Medulla oblongata (tissue), 1 donor: ENCODE data around the gene RNU1-3.
"Not testable (repeated sequence)": the region's sequence is repeated elsewhere in the genome, so short reads cannot be mapped to it uniquely, and the experiment has no call there.

Source experiments
- DNase-seq: peaks from one replicate; pipeline ENCODE4 v3.0.0-alpha.2; 2015; ENCODE audit errors: extremely low spot score

Gene RNU1-3

DNA sequence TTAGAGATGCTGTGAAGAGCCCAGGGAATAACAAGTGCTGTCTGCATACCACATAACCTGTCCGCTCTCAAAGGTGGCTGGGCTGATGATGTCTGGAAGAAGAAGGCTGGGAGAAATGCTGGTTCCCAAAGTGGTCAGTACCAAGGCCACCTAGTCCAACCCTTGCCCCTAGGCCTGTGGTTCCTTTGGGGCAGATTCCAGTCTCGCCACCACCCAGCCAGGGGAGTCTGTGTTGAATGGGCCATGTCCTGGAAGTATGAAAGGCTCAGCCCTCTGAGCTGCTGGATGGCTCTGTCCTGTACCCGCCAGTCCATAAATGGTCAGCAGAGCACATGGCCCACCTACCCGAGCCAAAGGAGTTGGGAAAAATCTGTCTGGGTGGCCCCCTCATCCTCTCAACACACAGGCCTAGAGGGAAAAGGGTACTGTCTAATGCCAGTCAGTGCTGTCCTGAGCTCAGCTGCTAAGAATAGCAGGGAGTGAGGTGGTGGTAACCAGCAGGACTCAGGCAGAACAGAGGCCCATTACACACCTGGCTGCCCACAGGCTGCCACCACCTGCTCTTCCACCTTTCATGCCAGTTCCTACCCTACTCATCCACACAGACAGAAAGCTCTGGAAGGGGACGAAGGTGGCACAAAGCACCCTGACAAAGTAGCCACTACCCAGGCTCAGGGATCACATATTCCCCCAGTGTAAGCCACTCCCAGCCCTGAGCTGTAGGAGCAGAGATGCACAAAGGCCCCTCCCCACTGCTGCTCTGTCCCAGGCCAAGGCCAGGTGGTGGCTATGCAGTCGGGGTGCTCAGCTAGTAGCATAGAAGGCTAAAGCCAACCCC lies 28.6 kb downstream of the RNU1-3 start:
- DNase-seq = not testable (repeated sequence)

DNA sequence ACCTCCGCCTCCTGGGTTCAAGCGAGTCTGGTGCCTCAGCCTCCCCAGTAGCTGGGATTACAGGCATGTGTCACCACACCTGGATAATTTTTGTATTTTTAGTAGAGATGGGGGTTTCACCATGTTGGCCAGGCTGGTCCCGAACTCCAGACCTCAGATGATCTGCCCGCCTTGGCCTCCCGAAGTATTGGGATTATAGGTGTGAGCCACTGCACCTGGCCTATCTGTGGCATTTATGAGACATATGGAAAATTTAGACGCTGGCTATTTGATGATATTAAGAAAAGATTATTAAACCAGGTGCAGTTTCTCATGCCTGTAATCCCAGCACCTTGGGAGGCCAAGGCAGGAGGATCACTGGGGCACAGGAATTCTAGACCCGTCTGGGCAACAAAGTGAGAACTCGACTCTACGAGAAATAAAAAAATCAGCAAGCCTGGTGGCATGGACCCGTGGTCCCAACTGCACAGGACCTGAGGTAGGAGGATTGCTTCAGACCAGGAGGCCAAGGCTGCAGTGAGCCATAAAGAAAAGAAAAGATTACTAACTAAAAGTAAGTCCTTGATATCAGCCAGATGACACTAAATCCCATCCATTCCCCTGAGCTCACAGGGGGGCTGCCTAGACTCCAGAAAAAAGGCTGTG lies 30.1 kb downstream of the RNU1-3 start:
- not testable (repeated sequence) for DNase-seq

DNA sequence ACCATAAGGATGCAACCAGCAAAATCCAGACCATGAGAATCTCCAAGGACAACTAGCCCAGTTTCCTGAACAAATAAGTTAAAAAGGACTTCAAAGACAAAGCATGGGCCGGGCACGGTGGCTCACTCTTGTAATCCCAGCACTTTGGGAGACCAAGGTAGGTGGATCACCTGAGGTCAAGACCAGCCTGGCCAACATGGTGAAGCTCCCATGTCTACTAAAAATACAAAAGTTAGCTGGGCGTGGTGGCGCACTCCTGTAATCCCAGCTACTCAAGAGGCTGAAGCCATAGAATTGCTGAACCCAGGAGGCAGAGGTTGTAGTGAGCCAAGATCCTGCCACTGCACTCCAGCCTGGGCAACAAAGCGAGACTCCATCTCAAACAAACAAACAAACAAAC lies 30.8 kb downstream of the RNU1-3 start:
- DNase-seq = not testable (repeated sequence)

DNA sequence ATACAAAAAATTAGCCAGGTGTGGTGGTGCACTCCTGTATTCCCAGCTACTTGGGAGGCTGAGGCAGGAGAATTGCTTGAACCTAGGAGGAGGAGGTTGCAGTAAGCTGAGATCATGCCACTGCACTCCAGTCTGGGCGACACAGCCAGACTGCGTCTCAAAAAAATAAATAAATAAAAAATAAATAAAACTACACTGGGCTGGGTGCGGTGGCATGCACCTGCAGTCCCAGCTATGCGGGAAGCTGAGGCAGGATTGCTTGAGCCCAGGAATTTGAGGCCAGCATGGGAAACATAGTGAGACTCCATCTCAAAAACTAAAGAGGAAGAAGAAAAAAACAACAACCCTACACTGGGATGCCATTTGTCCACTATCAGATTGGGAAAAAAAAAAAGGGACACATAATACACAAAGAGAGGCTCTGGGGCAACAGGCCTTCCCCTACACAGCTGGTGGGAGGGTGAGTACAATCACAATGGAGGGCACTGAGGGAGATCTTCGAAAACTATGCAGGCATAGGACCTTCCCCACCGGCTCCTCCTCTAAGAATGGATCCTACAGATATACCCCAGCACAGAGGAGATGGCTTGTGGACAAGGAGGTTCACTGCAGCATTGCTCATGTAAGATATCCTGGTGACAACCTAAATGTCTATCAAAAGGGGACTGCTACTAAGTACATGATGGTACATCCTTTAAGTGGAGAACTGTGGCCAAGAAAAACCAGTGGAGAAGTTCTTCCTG lies 33.0 kb downstream of the RNU1-3 start:
- not testable (repeated sequence) for DNase-seq

DNA sequence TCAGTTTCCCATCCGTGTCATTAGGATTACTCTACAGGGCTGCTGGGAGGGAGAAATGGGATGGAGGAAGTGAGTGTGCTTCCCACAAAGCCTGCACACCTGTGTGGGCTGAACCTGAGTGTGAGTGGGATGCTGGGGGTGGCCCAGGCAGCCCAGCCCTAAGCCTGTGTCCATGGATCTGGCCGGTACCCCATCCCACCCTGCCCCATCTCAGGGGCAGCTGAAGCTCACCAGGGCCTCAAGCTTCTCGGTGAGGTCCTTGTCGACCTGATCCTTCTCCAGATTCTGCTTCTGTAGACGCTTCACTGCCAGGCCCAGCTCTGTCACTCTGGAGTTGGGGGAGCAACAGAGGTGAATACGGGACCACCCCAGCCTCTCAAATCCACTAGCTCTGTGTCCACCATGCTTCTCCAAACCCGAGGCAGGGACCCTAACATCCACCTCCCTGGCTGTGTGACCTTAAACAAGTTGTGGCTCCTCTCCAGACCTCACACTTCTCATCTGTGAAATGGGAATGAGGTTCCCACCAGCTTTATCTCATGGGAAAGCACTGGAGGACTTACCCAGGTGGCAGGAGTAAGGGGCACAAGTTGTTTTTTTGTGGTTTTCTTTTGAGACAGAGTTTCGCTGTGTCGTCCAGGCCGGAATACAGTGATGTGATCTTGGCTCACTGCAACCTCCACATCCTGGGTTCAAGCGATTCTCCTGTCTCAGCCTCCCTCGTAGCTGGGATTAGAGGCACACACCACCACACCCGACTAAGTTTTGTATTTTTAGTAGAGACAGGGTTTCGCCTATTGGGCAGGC lies 34.5 kb downstream of the RNU1-3 start:
- DNase-seq = not testable (repeated sequence)

DNA sequence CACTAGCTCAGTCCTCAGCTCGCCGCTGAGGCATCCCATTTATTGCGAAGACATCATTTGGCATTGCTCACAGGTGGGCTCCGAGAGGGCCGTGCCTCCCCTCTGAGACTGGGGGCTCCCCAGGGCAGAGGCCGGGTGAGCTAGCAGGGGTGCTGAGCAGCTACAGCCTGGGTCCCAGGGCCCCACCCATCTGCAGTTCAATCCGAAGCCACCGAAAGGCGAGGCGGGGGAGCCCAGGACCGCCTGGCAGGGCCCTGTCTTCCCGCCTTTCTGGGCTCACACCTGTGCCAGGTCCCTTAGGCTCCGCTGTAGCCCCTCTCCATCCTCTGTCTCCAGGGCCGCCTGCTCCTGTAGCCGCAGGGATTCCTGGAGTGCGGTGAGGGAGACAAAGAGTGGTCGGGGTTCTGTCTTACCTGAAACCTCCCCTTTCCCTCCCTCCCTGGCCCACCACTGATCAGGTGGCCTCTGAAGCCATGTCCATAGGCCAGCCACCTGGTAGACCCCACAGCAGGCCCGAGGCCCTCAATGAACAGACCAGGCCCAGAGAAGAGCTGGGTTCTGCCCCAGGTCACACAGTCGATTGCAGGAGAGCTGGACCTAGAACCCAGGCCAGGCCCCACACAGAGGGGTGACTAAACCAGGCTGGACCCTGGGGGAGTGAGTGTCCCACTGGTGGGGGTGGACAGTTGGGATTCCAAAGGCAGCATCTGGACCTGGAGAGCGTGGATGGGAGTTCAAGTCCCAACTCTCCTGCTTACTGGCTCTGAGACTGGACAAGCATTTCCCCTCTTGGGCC lies 35.3 kb downstream of the RNU1-3 start:
- no peak for DNase-seq

DNA sequence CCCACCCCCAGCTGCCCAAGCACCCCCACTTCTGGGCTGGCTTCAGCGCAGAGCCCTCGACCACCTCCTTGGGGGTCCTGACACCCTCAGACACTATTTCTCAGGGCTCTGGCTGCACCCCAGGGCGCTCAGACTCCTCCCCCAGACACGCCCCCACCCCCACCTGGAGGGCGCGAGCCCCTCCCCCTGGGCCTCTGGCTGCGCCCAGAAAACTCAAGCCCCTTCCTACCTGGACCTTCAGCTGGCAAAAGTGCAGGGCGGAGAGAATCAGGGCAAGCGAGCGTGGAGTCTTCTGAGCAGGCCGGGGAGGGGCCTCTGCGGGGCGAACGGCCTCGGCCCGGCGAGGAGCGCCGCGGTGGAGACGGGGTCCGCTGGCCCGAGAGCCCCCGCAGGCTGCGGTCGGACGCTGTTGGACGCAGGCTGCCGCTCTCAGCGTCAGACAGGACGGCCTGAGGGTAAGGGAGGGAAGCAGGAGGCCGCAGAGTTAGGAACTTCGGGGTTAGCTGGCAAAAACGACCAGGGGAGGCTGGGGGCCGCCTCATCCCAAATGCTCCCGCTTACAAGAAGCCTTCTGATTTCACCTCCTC lies 36.0 kb downstream of the RNU1-3 start:
- DNase-seq = no peak

DNA sequence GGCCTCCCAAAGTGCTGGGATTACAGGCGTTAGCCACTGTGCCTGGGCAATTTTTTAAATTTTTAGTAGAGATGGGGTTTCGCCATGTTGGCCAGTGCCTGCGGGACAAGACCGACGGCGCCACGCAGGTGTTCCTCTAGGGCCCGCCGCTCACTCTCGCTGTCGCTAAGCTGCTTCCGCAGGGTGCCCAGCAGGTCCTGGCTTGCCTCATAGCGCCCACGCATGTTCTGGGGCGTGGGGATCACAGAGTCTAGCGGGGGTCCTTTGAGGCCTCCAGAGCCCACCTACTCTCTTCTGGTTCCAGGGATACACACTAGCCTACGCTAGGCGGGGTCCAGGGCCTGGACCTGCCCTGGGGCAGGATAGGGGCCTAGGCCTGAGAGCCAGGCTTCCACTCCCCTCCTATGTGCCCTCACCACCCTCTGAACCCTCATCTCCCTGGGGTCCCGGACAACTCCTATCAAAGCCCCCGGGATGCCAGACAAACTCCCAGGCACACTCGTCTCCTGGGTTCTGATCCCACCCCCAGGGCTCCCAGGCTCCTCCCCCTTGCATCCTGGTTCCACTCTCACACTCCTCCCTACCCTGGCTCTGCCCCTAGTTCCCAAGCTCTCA lies 36.7 kb downstream of the RNU1-3 start:
- not testable (repeated sequence) for DNase-seq

DNA sequence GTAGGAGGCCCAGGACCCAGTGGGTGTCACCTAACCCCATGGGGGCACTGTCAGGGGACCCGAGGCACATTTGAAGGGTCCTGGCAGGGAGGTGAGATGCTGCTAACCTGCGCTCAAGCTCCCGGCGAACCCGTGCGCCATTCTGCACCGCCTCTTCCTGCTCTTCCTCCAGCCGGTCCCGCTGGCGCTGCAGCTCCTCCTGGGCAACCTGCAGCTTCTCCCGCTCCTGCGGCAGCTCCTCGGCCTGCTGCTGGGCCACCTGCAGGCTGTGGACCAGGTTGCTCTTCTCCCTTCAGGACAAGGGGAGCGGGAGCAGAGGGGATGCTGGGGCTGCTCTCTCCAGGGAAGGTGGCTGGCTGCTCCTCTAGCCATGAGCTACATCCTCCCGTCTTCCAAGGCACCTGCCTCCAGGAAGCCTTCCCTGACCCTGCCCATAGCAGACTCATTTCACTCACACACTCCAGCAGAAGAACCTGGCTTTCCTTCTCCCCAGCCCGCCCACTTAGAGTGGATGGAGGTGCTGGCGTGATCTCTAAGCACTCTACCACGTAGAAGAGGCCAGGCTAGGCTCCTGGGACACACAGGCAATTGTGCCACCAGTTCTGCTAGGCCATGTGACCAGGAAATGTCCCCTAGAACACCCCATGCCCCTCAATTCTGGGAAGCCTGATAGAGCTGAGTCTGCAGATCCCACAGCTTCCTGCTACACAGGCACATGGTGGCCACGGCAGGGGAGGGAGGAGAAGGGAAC lies 38.2 kb downstream of the RNU1-3 start:
- DNase-seq = no peak

DNA sequence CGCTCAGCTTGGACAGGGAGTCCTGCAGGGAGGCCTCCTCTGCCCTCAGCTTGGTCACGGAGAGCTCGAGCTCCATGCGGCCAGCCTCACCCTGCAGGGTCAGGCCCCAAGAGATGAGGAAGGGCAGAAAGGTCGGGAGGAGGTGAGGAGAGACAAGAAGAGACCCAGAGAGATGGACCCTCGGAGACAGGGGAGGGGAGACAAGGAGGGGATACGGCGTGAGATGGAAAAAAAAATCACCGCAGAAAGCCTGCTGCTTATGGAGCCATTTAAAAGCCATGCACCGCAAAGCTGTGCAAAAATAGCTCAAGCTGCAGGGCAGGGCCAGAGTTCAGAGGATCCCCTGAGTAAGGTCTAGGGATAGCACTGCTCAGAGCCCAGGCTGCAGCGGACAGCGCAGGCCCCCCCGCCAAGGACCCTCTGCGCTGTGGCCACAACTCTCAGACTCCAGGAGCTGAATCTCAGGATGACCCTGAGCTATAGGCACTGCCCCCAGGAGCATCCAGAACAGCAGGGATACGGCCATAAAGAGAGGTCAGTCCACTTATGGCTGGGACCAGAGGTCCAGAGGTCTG lies 40.3 kb downstream of the RNU1-3 start:
- not testable (repeated sequence) for DNase-seq

DNA sequence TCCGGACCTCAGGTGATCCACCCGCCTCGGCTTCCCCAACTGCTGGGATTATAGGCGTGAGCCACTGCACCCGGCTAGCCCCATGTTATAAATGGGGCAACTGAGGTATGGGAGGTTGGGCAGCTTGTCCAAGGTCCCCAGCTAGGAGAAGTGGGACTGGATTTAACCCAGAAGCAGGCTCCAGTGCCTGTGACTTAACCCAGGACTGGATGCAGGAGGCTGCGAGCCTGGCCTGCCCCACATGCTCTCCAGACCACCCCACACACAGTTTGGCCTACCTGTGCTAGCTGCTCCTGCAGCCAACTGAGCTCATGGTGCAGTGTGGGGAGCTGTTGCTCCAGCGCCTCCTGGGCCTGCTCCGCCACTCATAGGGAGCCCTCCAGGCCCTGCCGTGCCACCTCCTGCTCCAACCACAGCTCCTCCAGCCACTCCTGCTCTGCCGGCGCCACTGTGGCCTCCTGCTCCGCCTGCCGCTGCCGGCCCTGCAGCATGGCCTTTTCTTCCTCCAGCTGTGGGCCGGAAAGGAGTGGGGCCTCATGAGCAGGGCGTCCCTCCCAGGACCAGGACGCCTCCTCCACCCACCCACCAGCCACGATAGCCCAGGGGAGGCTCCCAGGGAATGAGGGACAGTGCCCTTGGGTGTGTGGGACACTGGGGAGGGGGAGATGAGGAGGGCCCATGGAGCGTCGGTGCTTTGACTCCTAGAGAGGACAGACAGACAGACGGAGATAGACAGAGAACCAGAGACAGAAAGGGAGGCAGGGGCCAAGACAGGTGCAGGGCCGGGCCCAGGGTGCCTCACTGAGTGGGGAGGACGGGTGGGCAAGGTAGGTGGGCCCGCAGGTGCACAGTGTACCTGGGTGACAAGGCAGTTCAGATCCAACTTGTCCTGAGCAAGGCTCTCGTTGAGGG lies 41.0 kb downstream of the RNU1-3 start:
- DNase-seq = no peak

DNA sequence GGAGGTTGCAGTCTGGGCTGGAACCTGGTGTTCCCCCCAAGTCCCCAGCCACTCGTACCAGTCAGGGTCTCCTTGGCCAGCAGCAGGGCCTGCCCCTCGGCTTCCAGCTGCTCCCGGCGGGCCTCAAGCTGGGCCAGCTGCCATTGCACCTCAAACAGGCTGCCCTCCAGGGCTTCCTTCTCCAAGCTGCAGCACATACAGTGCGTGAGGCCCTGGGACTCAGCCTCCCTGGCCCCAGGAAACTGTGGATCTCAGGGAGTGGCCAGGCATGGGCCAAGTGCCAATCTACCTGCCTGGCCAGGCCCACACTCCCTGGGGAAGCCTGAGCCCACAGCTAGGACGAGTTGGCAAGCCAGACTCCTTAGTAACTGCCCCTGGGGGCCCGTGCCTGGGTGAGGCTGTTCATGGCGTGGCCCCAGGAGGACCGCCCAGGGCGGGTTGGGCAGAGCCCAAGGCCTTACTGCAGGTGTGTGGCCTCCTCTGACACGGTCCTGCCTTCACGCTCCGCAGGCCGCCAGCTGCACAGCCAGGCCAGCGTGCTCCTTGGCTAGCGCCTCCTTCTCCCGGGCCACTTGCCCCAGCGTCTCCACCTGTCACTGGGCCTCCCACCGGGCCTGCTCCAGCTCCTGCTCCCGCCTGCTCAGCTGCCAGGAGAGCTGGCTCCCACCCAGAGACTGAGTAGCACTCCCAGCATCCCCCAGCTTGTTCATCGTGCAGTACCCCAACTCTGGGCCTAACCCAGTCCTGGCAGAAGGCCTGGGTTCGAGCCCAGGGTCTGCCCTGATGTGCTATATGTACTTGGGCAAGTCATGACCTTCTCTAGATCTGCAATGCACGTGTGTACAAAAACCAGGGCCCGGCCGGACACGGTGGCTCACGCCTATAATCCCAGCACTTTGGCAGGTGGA lies 42.7 kb downstream of the RNU1-3 start:
- DNase-seq = not testable (repeated sequence)

DNA sequence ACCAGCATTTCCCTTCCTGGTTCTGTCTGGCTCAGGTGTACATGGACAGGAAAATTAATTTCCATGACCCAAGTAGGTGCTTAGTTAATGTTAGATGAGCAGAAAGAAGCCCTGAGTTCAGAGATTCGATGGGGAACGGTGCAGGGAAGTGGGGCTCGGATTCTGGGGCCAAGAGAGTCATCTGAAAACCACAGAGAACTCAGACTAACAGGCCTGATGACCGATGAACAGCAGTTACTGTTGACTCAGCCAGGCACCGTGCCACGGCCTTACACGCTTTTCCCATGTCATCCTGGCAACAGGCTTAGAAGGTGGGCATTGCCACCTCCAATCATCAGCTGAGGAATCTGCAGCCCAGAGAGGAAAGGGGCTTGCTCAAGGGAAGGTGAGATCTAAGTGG lies 43.4 kb downstream of the RNU1-3 start:
- DNase-seq = not testable (repeated sequence)

DNA sequence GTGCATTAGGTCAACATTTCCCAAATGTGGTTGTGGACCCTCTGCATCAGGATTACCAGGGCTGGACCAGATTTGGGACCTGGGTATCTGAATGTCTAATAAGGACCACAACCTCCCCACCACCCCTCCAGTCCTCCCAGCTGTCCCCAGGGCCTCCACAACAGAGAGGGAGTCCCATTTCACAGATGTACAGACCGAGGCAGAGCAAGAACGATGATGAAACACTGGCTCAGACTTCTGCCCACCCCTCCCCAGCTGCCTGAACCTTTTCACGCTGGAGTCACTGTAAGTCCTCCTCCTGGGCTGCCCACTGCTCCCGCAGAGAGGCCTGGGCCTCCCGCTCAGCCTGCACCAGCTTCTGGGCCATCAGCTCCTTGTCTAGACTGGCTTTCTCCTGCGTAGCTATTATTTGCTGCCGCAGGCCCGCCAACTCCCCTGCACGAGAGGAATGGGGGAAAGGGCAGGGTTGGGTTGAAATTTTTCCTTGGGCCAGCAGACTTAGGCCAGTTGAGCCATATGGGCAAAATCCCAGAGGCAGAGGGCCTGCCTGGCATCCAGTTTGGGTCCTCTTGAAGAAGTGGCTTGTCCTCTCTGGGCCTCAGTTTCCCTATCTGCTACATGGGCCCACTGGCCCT lies 45.0 kb downstream of the RNU1-3 start:
- DNase-seq = not testable (repeated sequence)

DNA sequence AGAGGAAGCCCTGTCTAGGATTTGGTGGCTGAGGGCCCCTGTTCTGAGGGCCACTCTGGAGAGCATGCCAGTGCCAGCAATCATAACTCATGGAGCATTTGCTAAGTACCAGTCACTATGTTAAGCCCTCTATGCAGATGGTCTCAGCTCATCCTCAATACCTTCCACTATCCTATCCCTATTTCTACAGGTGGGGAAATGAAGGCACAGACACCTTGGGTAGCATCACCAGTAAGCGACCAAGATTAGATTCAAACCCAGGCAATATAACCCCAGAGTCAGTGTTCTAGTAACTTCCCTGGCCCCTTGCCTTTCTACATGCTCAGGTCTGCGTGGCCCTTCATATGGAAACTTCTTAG lies 45.5 kb downstream of the RNU1-3 start:
- no peak for DNase-seq

DNA sequence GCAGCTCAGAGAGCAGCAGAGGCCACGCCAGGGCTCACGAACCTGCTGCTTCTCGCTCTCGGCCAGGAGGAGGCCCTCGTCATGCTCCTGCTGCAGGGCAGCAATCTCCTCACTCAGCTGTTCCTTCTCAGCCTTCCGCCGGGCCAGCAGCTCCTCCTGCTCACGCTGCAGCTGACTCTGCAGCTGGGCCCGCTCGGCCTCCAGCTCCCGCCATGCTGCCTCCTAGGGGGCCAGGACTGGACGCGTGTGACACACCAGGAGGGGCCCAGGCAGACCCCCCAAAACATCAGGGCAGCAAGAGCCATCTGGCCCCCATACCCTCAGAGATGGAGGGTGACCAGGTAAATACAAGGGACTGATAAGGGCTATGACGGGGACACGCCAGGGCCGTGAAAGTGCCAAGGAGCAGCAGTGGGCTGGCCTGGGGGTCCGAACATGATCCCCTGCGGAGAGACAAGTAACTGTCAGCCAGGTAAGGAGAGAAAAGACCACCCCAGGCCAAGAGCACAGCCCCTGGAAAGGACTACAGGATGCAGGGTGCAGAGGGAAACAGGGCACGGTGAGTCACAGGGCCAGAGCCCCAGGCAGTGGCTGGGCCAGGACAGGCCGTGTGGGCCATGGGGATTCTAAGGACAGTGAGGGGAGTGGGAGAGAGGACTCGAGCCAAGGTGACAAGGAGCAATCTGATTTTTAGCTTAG lies 46.8 kb downstream of the RNU1-3 start:
- DNase-seq = not testable (repeated sequence)
